B cell (primary cell): ENCODE results near the gene VPS35. TPM values are rescaled to one million over a fixed set of nuclear protein-coding genes. Genes with fewer than 3 reads are reported as not detected.

Experiments
- ATAC-seq: fragments of 200-7000 bp; cut with Tn5 transposase; one replicate; pipeline ENCODE4 v1.10.0; 2021; ENCODE audit warnings: low read depth, mild to moderate bottlenecking, moderate number of reproducible peaks, moderate library complexity
- CTCF ChIA-PET: fragments of 350-600 bp; sonication (Branson Sonifier 250); formaldehyde crosslinking; loops from one replicate; lab custom pipeline; 2021; ENCODE audit warnings: antibody characterized with exemption, inconsistent platforms; lab: Charles Lee
- POLR2A ChIA-PET: fragments of 350-600 bp; sonication (Branson Sonifier 250); formaldehyde crosslinking; loops from one replicate; lab custom pipeline; 2021; ENCODE audit warnings: antibody characterized with exemption; lab: Charles Lee
- DNase-seq: peaks from one replicate; pipeline ENCODE4 v3.0.0; 2013
- H2AFZ ChIP-seq: 2 replicates; pipeline ENCODE4 v1.6.1; 2012; ENCODE audit warnings: mild to moderate bottlenecking, low read depth, low read length; ENCODE audit not compliant: insufficient read depth, poor library complexity, severe bottlenecking
- H3K27ac ChIP-seq, 2 donors: 1 replicate in 1 of 2; 2 replicates in 1 of 2; pipeline ENCODE4 v1.5.1; 2012 to 2013; ENCODE audit warnings: low read length in 2 of 2, mild to moderate bottlenecking in 2 of 2, moderate library complexity in 1 of 2
- H3K27me3 ChIP-seq, 4 experiments: fragments of 200-600 bp in 1 of 4; sonication (generic) in 1 of 4; replicated peaks in 1 of 4; 1 replicate in 2 of 4; 2 replicates in 2 of 4; pipeline versions ENCODE4 v1.6.1 to v1.7.0; 2013 to 2016; ENCODE audit warnings: low read length in 3 of 4, mild to moderate bottlenecking in 2 of 4, mixed read lengths in 1 of 4, moderate library complexity in 1 of 4; ENCODE audit not compliant: insufficient read depth in 4 of 4, control insufficient read depth in 3 of 4; ENCODE audit errors: control extremely low read depth in 1 of 4
- H3K36me3 ChIP-seq, 2 experiments: replicated peaks in 1 of 2; 1 replicate in 1 of 2; 2 replicates in 1 of 2; pipeline versions ENCODE4 v1.6.1 to v1.7.1; 2013; ENCODE audit warnings: low read length in 1 of 2; ENCODE audit not compliant: insufficient read depth in 2 of 2, control insufficient read depth in 1 of 2; ENCODE audit errors: control extremely low read depth in 1 of 2, extremely low read depth in 1 of 2
- H3K4me1 ChIP-seq, 2 donors: fragments of 200-600 bp in 1 of 2; sonication (generic) in 1 of 2; 1 replicate in 1 of 2; 2 replicates in 1 of 2; pipeline versions ENCODE4 v1.5.1 to v1.6.1; 2013 to 2017; ENCODE audit warnings: low read length in 2 of 2; ENCODE audit not compliant: control insufficient read depth in 2 of 2, insufficient read depth in 2 of 2
- H3K4me2 ChIP-seq: replicated peaks from 2 replicates; pipeline ENCODE3; 2012; ENCODE audit warnings: mild to moderate bottlenecking, low read depth, low read length; ENCODE audit not compliant: poor library complexity, severe bottlenecking
- H3K4me3 ChIP-seq, 5 experiments: fragments of 200-600 bp in 1 of 5; sonication (generic) in 1 of 5; 1 replicate in 3 of 5; 2 replicates in 2 of 5; pipeline versions ENCODE4 v1.5.1 to v1.7.0; 2011 to 2016; ENCODE audit warnings: low read length in 4 of 5, mild to moderate bottlenecking in 4 of 5, low read depth in 2 of 5, control low read depth in 1 of 5, moderate library complexity in 1 of 5; ENCODE audit not compliant: insufficient read depth in 1 of 5; ENCODE audit errors: control extremely low read depth in 1 of 5, extremely low read depth in 1 of 5
- H3K79me2 ChIP-seq: fragments of 200-600 bp; sonication (generic); one replicate; pipeline ENCODE4 v1.6.0; 2016; ENCODE audit warnings: low read length; ENCODE audit not compliant: control insufficient read depth, insufficient read depth
- H3K9ac ChIP-seq: fragments of 200-600 bp; sonication (generic); 2 replicates; pipeline ENCODE4 v1.6.1; 2017; ENCODE audit warnings: mild to moderate bottlenecking, low read length, moderate library complexity
- H3K9me3 ChIP-seq, 3 donors: one replicate each; pipeline versions ENCODE4 v1.6.1 to v1.7.1; 2013; ENCODE audit warnings: low read length in 2 of 3; ENCODE audit not compliant: control insufficient read depth in 2 of 3, insufficient read depth in 1 of 3; ENCODE audit errors: control extremely low read depth in 1 of 3
- H4K20me1 ChIP-seq: 2 replicates; pipeline ENCODE4 v1.6.0; 2012; ENCODE audit warnings: mild to moderate bottlenecking, low read length; ENCODE audit not compliant: insufficient read depth, control insufficient read depth, poor library complexity, severe bottlenecking
- H3K27ac Mint-ChIP-seq: one replicate; pipeline ENCODE4 v1.8.0; 2021; ENCODE audit warnings: mixed read lengths
- H3K27me3 Mint-ChIP-seq: one replicate; pipeline ENCODE4 v1.8.0; 2021; ENCODE audit warnings: mixed read lengths
- H3K4me1 Mint-ChIP-seq: one replicate; pipeline ENCODE4 v1.8.0; 2021; ENCODE audit warnings: mixed read lengths
- H3K4me3 Mint-ChIP-seq: one replicate; pipeline ENCODE4 v1.8.0; 2021; ENCODE audit warnings: mixed read lengths
- H3K9me3 Mint-ChIP-seq: one replicate; pipeline ENCODE4 v1.8.0; 2022; ENCODE audit warnings: mixed read lengths; ENCODE audit not compliant: insufficient read depth
- CTCF ChIP-seq: fragments of 200-600 bp; IDR thresholded peaks from one replicate; pipeline ENCODE4 v1.8.0; 2022; ENCODE audit warnings: antibody characterized with exemption, mild to moderate bottlenecking
- EZH2 ChIP-seq: IDR thresholded peaks from 2 replicates; pipeline ENCODE4 v1.6.1; 2012; ENCODE audit warnings: borderline replicate concordance, low read depth, mild to moderate bottlenecking, moderate library complexity, low read length; ENCODE audit not compliant: insufficient read depth, poor library complexity, severe bottlenecking
- WGBS: methylation state at CpG from one replicate; pipeline ENCODE4 v1.1.5; 2013; ENCODE audit warnings: missing lambda C conversion rate; ENCODE audit not compliant: insufficient coverage; 5-methylcytosine and 5-hydroxymethylcytosine counted together
- intact Hi-C: fragments of 100-400 bp; cut with micrococcal nuclease; formaldehyde crosslinking; loops from one replicate; pipeline ENCODE4 v1.10.0; 2022
- polyA plus RNA-seq: library from polyadenylated mRNA; depleted of rRNA; stranded (reverse); fragments of >200 nt; gene quantifications from 2 replicates; pipeline ENCODE4 v1.2.3, GENCODE V29; 2012
- total RNA-seq, 2 donors: library from RNA; stranded (reverse); fragments of 120-200 nt in 1 of 2; gene quantifications; 1 replicate in 1 of 2; 2 replicates in 1 of 2; pipeline versions ENCODE4 v1.2.3 to v1.2.4, GENCODE V29; 2013 to 2022

The VPS35 gene
- total and polyA plus RNA-seq, 2 donors (not counting 1 experiment from before 2014, with no cell fraction given) = 9.5 to 120 TPM

- no CpG with 5 or more reads among the region's 4 CpGs for WGBS
- Histone ChIP-seq H3K79me2 (peaks cover 27% of the 10 kb centered on the region), H3K27ac (peak overlapping the region in 1 of 2 donors; percentile 9), H3K9me3 (no peaks in the 10 kb centered on the region), H3K4me1 (peaks cover 45 to 48% of the 10 kb centered on the region in 2 donors), H3K27me3 (no peaks in the 10 kb centered on the region), H3K36me3 (peaks cover 0 to 2% of the 10 kb centered on the region in 2 experiments), H3K9ac (peak overlapping the region; percentile 13), H2AFZ (no peak overlapping the region), H3K4me3 (peak overlapping the region in 2 of 5 experiments; percentile 13 to 34), H4K20me1 (peaks cover 12% of the 10 kb centered on the region), H3K4me2 (peak overlapping the region; percentile 95)
- CTCF ChIA-PET = interaction anchor here (0.6 to 2.9 kb wide), 9 partner anchors 16 to 346 kb away, joined by 3 to 15 read pairs (median 6); no protein-coding TSS in a partner anchor
- H3K27me3 Mint-ChIP-seq = no peaks in the 10 kb centered on the region
- H3K4me1 Mint-ChIP-seq = peaks cover 21% of the 10 kb centered on the region
- H3K27ac Mint-ChIP-seq = peak overlapping the region; percentile 32
- no peaks in the 10 kb centered on the region for H3K9me3 Mint-ChIP-seq
- peak; percentile 62 for DNase-seq
- H3K4me3 Mint-ChIP-seq = no peak overlapping the region
- no peak for TF ChIP-seq CTCF
- TF ChIP-seq EZH2 = no peak
- POLR2A ChIA-PET = no interaction called here
- intact Hi-C loops = loop anchor here (2.0 kb wide), 1 partner anchor 51 kb away; no protein-coding TSS in a partner anchor
- ATAC-seq = no peak
Measured at GRCh38 chr16:46691726-46692125, 2.7 kb upstream of the VPS35 start.
